Brain microvascular endothelial cell (primary cell): ENCODE measurements around the gene PES1.
A peak's percentile ranks its signal among the peaks of the same experiment; 100 is the strongest.

ENCODE experiments used
- DNase-seq: peaks from one replicate; pipeline ENCODE4 v3.0.0-alpha.2; 2020
- H3K27ac ChIP-seq: fragments of 250-450 bp; sonication (Bioruptor Pico); 2 replicates; pipeline ENCODE4 v1.5.1; 2020; ENCODE audit warnings: mild to moderate bottlenecking, moderate library complexity
- H3K27me3 ChIP-seq: fragments of 250-450 bp; sonication (Bioruptor Pico); replicated peaks from 2 replicates; pipeline ENCODE4 v1.5.1; 2020; ENCODE audit warnings: mild to moderate bottlenecking
- H3K36me3 ChIP-seq: fragments of 250-450 bp; sonication (Bioruptor Pico); replicated peaks from 2 replicates; pipeline ENCODE4 v1.5.1; 2020; ENCODE audit warnings: mild to moderate bottlenecking
- H3K4me3 ChIP-seq: 2 replicates; pipeline ENCODE4 v1.5.1; 2011; ENCODE audit warnings: low read depth, mild to moderate bottlenecking, control low read depth, low read length, moderate library complexity
- in situ Hi-C: cut with HindIII; loops from 2 replicates; pipeline ENCODE4 v1.10.0; 2017; ENCODE audit warnings: low sequenced_read_pairs, low pct_ligation_motif_present
- TF ChIP-seq, protein P1 (sequence below): IDR thresholded peaks from 2 replicates; pipeline ENCODE4 v1.5.1; 2011; ENCODE audit warnings: low read depth, mild to moderate bottlenecking, moderate library complexity, low read length, control low read depth, inconsistent platforms; ENCODE audit errors: missing control alignments

The PES1 gene

DNA sequence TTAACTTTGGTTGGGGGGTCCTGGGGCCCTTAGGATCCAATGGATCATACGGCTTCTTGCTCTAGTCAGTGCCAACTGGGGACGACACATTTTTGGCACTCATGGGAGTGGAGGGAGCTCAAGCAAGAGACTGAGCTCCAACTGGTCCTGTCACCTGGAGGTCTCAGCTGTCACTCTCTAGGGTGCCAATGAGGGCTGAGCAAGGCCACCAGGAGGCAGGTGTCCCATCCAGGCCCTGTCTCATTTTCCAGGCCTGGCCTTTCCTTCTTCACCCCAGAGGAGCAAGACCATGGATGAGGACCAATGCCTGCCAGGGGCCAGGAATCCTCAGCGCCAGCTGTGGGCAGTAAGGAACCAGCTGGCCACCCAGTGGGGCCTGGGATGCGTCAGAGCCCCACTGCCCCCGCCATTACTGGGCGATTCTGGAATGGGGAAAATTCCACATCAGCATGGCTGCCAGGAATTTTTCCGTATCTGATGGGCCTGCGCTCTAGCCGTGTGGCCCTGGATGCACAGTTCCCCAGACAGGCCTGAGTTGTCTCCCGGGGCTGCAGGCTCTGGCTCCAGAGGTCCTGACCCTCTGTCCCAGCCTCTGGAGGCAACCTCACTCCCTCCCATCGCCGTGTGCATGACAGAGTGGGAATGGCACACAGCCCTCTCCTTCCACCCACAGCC lies 16.6 kb downstream of the PES1 start:
- H3K4me3 ChIP-seq: no peak overlapping the region
- peaks cover 52% of the 10 kb centered on the region for H3K36me3 ChIP-seq
- no peak overlapping the region for H3K27ac ChIP-seq
- no peaks in the 10 kb centered on the region for H3K27me3 ChIP-seq
- TF ChIP-seq, protein P1, sequence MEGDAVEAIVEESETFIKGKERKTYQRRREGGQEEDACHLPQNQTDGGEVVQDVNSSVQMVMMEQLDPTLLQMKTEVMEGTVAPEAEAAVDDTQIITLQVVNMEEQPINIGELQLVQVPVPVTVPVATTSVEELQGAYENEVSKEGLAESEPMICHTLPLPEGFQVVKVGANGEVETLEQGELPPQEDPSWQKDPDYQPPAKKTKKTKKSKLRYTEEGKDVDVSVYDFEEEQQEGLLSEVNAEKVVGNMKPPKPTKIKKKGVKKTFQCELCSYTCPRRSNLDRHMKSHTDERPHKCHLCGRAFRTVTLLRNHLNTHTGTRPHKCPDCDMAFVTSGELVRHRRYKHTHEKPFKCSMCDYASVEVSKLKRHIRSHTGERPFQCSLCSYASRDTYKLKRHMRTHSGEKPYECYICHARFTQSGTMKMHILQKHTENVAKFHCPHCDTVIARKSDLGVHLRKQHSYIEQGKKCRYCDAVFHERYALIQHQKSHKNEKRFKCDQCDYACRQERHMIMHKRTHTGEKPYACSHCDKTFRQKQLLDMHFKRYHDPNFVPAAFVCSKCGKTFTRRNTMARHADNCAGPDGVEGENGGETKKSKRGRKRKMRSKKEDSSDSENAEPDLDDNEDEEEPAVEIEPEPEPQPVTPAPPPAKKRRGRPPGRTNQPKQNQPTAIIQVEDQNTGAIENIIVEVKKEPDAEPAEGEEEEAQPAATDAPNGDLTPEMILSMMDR: peak; percentile 33
- in situ Hi-C loops: no loop called here
- peak; percentile 2 for DNase-seq

- Histone ChIP-seq H3K27ac (no peak within 1 kb of the TSS), H3K36me3 (peaks cover 44% of the 10 kb centered on the region), H3K4me3 (no peak within 1 kb of the TSS), H3K27me3 (no peaks in the 10 kb centered on the region)
- TF ChIP-seq, protein P1: no peak
- no peak for DNase-seq
- in situ Hi-C loops: no loop called here
Measured at GRCh38 chr22:30574095-30574981, 17.4 kb downstream of the PES1 start, which contains the start of gene GAL3ST1. Gene GAL3ST1 (minus strand): TSS chr22:30574665. CDS start chr22:30557392, 17,273 bp downstream.

GRCh38 chr22:30573594-30574094 lies 18.1 kb downstream of the PES1 start:
- H3K4me3 ChIP-seq: no peak overlapping the region
- H3K27ac ChIP-seq: no peak overlapping the region
- DNase-seq: no peak
- H3K36me3 ChIP-seq: peaks cover 37% of the 10 kb centered on the region
- in situ Hi-C loops: no loop called here
- H3K27me3 ChIP-seq: no peaks in the 10 kb centered on the region
- TF ChIP-seq, protein P1: no peak

GRCh38 chr22:30572840-30573593 lies 18.7 kb downstream of the PES1 start:
- no peak for DNase-seq
- H3K27me3 ChIP-seq: no peaks in the 10 kb centered on the region
- TF ChIP-seq, protein P1: no peak
- no peak overlapping the region for H3K4me3 ChIP-seq
- peaks cover 31% of the 10 kb centered on the region for H3K36me3 ChIP-seq
- no peak overlapping the region for H3K27ac ChIP-seq
- in situ Hi-C loops: no loop called here

GRCh38 chr22:30572210-30572609 lies 19.5 kb downstream of the PES1 start:
- in situ Hi-C loops: no loop called here
- no peak for DNase-seq
- Histone ChIP-seq H3K4me3 (no peak overlapping the region), H3K27me3 (no peaks in the 10 kb centered on the region), H3K27ac (no peak overlapping the region), H3K36me3 (peaks cover 23% of the 10 kb centered on the region)
- TF ChIP-seq, protein P1: no peak
